Posterior vena cava (tissue), 2 donors: ENCODE results near the gene ITFG1. TPM values are rescaled to one million over a fixed set of nuclear protein-coding genes. Genes with fewer than 3 reads are reported as not detected.

Experiments
- DNase-seq: peaks from one replicate; pipeline ENCODE4 v3.0.0-alpha.2; 2020; ENCODE audit warnings: low spot score
- intact Hi-C, 2 donors: fragments of 100-400 bp; cut with DNase I; formaldehyde crosslinking; loops; one replicate each; pipeline versions ENCODE4 v1.14.1 to v1.14.2; 2022 to 2023
- total RNA-seq, 2 donors: library from RNA; stranded (reverse); fragmentation: NEBNext Ultra II Directional; extraction: Animal tissue kit (Norgen Biotek cat#: 25700); gene quantifications; one replicate each; pipeline ENCODE4 v1.2.1, GENCODE V29; 2021
- donor health status: DM: yes; HTN: yes; CAD: no.
- donor health status: DM: yes; HTN: yes; CAD: no.

The ITFG1 gene
- total RNA-seq, 2 donors from 2014 or later: 37.6 to 43.7 TPM

GRCh38 chr16:47284999-47285398 is 175.9 kb downstream of the ITFG1 start:
- intact Hi-C loops: loop anchor here in 1 of 2 donors (10.0 kb wide), 1 partner anchor 60 kb away; no protein-coding TSS in a partner anchor
- DNase-seq: no peak

- DNase-seq: no peak
- intact Hi-C loops: no loop called here
These were observed 182.4 kb downstream of the ITFG1 start for GRCh38 chr16:47278306-47278970.

- intact Hi-C loops: no loop called here
- no peak for DNase-seq
These were observed 184.3 kb downstream of the ITFG1 start for GRCh38 chr16:47276522-47276921.

- no peak for DNase-seq
- intact Hi-C loops: no loop called here
These were observed 197.9 kb downstream of the ITFG1 start for GRCh38 chr16:47262938-47263337.

- intact Hi-C loops: no loop called here
- DNase-seq: no peak
These were observed 200.4 kb downstream of the ITFG1 start for GRCh38 chr16:47260503-47260902.

- intact Hi-C loops: no loop called here
- no peak for DNase-seq
These were observed 201.9 kb downstream of the ITFG1 start for GRCh38 chr16:47258874-47259461.

GRCh38 chr16:47254756-47255155 is 206.1 kb downstream of the ITFG1 start:
- intact Hi-C loops: no loop called here
- DNase-seq: no peak

- intact Hi-C loops: no loop called here
- DNase-seq: no peak
These were observed 209.9 kb downstream of the ITFG1 start for GRCh38 chr16:47250983-47251382.

GRCh38 chr16:47247690-47248089 is 213.2 kb downstream of the ITFG1 start:
- intact Hi-C loops: no loop called here

GRCh38 chr16:47244206-47244605 is 216.7 kb downstream of the ITFG1 start:
- intact Hi-C loops: no loop called here

More at GRCh38 chr16:47247690-47248089, 213.2 kb downstream of the ITFG1 start:
- no peak for DNase-seq

GRCh38 chr16:47241061-47241460 is 219.8 kb downstream of the ITFG1 start:
- intact Hi-C loops: no loop called here
- no peak for DNase-seq

More at GRCh38 chr16:47244206-47244605, 216.7 kb downstream of the ITFG1 start:
- no peak for DNase-seq

- intact Hi-C loops: no loop called here
- DNase-seq: no peak
These were observed 224.1 kb downstream of the ITFG1 start for GRCh38 chr16:47236716-47237115.

- DNase-seq: no peak
- intact Hi-C loops: no loop called here
These were observed 230.6 kb downstream of the ITFG1 start for GRCh38 chr16:47230296-47230695.

- intact Hi-C loops: loop anchor here in 1 of 2 donors (10.0 kb wide), 1 partner anchor 55 kb away; no protein-coding TSS in a partner anchor
- no peak for DNase-seq
These were observed 231.5 kb downstream of the ITFG1 start for GRCh38 chr16:47229053-47230050.

GRCh38 chr16:47228241-47228640 is 232.6 kb downstream of the ITFG1 start:
- intact Hi-C loops: loop anchor here in 1 of 2 donors (10.0 kb wide), 1 partner anchor 57 kb away; no protein-coding TSS in a partner anchor
- no peak for DNase-seq

GRCh38 chr16:47213761-47214440 is 247.0 kb downstream of the ITFG1 start:
- DNase-seq: no peak
- intact Hi-C loops: no loop called here

GRCh38 chr16:47211218-47211617 is 249.6 kb downstream of the ITFG1 start:
- intact Hi-C loops: no loop called here
- no peak for DNase-seq

- DNase-seq: no peak
- intact Hi-C loops: no loop called here
These were observed 255.9 kb downstream of the ITFG1 start for GRCh38 chr16:47204736-47205504.
